ENCODE results near the gene POLR2F.

DNA sequence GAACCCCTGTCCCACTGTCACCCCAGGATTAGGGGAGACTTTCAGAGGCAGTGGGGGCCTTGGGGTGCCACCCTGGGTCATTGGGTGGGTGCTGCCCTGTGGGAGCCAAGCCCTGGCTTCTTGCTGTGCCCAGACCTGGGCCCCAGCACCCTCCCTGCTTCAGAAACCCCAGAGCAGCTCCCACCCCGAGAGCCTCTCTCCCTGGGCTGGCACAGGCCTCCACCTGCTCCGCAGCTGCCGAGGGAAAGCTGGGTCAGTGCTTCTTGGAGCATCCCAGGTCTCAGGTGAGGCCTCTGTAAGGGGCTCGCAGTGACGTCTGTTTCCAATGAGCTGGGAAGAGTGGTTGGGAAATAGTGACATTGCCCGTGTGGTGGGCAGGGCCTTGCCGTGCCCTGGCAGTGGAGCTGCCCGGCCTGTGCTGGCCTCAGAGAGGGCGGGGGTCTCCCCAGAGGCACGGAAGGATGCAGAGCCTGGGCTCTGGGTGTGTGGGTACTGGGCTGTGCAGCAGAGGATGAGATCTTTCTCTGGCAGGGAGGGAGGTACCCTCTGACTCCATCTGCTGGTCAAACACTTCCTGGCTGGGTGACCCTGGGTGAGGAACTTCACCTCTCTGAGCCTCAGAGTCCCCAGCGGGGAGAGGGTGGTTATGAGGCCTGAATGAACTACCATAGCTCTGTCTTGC is 23.1 kb upstream of the POLR2F start:
- no peak for TF ChIP-seq ZNF274 (IDR thresholded peaks at IDR 0.05; ENCODE audit: low read depth, low read length)
- TF ChIP-seq YY1 (IDR thresholded peaks at IDR 0.05; ENCODE audit: insufficient read depth, insufficient read length) = no peak
- no peak for TF ChIP-seq SUZ12 (IDR thresholded peaks at IDR 0.05; ENCODE audit: extremely low read depth, insufficient read depth, insufficient read length)
